ENCODE results near the gene KIAA1217.
"Not testable (repeated sequence)": the region's sequence is repeated elsewhere in the genome, so short reads cannot be mapped to it uniquely, and the experiment has no call there.

The KIAA1217 gene

GRCh38 chr10:24292304-24293293 lies 83.7 kb downstream of the KIAA1217 start:
- no peak for DNase-seq

- DNase-seq, result no peak
Measured at GRCh38 chr10:24299578-24300260, 90.8 kb downstream of the KIAA1217 start.

- DNase-seq, result no peak
Measured at GRCh38 chr10:24303522-24304310, 94.8 kb downstream of the KIAA1217 start.

GRCh38 chr10:24305551-24306506 lies 96.9 kb downstream of the KIAA1217 start:
- no peak for DNase-seq

GRCh38 chr10:24306507-24306875 lies 97.6 kb downstream of the KIAA1217 start:
- DNase-seq, result no peak

GRCh38 chr10:24307116-24307515 lies 98.2 kb downstream of the KIAA1217 start:
- no peak for DNase-seq

- DNase-seq, result no peak
Measured at GRCh38 chr10:24307696-24308485, 99.0 kb downstream of the KIAA1217 start.

GRCh38 chr10:24310104-24310503 lies 101.2 kb downstream of the KIAA1217 start:
- DNase-seq, result no peak

GRCh38 chr10:24311888-24312287 lies 103.0 kb downstream of the KIAA1217 start:
- DNase-seq, result no peak

- no peak for DNase-seq
Measured at GRCh38 chr10:24313283-24313682, 104.3 kb downstream of the KIAA1217 start.

- DNase-seq, result no peak
Measured at GRCh38 chr10:24315211-24315610, 106.3 kb downstream of the KIAA1217 start.

- no peak for DNase-seq
Measured at GRCh38 chr10:24318517-24318916, 109.6 kb downstream of the KIAA1217 start.

GRCh38 chr10:24320373-24320772 lies 111.4 kb downstream of the KIAA1217 start:
- no peak for DNase-seq

- no peak for DNase-seq
Measured at GRCh38 chr10:24324651-24325050, 115.7 kb downstream of the KIAA1217 start.

- DNase-seq, result no peak
Measured at GRCh38 chr10:24331457-24331856, 122.5 kb downstream of the KIAA1217 start.

- no peak for DNase-seq
Measured at GRCh38 chr10:24333736-24334135, 124.8 kb downstream of the KIAA1217 start.

- DNase-seq, result no peak
Measured at GRCh38 chr10:24334279-24334939, 125.5 kb downstream of the KIAA1217 start.

GRCh38 chr10:24337723-24338122 lies 128.8 kb downstream of the KIAA1217 start:
- DNase-seq, result not testable (repeated sequence)

- no peak for DNase-seq
Measured at GRCh38 chr10:24339387-24339786, 130.4 kb downstream of the KIAA1217 start.

- DNase-seq, result no peak
Measured at GRCh38 chr10:24340446-24340845, 131.5 kb downstream of the KIAA1217 start.

- DNase-seq, result no peak
Measured at GRCh38 chr10:24340883-24341282, 131.9 kb downstream of the KIAA1217 start.
